Stimulated activated CD8-positive, alpha-beta memory T cell treated with anti-CD3 and anti-CD28 coated beads, Interleukin-15, amount 100 ng/mL, for 1 hour (primary cell): ENCODE measurements around the gene WDR86.

Experiments used
- DNase-seq: peaks from one replicate; pipeline ENCODE4 v3.0.0-alpha.2; 2020; ENCODE audit warnings: low read depth

The WDR86 gene

DNA sequence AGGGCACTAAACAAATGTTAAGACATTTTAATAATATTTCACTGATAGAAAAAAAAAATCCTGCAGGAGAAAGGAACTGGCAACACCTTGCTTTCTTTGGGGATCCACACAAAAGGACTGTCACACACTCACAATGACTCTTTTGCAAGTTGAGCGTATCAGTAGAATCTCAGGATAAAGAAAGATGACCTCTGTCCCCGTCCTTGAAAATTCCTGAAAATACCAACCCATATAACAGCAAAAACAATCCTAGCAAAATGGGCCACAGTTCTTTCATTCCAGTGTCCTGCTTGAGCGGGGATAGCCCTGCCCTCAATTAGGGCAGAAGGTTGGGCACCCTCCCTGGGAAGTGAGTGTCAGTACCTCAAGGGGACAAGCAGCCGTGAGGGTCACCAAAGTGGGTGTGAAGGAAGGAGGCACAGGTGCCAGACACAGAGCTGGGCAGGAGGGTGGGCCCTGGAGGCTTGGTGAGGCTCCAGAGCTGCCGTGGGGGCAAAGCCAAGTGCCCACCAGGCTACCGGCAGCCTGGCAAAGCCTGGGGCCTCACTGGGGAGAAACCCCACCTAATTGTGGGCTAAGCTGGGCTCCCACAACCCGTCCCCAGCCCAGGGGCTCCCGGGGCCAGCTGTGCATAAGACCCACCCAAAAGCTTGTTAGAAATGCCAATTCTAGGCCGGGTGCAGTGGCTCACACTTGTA, 2.8 kb downstream of the WDR86 start:
- no peak for DNase-seq

DNA sequence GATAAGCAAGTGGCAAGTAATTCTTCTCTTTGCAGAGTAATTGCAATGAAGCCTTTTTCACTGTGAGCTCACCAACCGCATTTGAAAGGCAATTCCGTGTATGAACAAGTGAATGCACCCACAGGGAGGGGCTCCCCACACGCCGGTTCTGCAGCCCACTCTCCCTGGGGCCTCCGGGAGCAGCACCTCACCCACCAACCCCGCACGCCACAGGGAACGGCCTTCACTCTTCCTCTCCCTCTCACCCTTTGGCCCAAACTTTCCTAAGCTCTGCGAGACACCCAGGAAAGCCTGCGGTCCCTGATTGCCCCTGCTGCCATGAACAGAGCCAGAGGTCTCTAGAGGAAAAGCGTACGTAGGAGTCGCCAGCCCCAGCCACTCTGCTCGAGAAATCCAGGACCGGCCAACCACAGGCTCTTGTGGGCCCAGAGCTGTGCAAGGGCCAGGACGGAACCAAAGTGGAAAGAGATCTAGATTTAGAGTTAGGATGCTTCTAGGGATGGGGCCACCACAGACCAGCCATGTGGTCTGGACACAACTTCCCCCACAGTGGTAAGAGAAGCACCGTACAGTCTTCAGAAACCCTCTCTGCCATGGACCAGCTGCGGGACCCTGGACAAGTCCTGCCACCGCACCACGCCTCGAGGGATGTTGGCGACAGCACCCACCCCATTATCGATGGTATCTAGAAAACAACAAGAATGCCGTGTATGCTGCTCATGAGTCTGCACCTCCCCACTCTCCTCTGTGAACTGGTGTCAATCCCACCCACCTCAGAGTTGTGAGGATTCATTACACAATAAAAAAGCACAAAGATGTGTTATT, 3.6 kb downstream of the WDR86 start:
- no peak for DNase-seq

GRCh38 chr7:151405588-151405987, 4.2 kb downstream of the WDR86 start:
- no peak for DNase-seq

DNA sequence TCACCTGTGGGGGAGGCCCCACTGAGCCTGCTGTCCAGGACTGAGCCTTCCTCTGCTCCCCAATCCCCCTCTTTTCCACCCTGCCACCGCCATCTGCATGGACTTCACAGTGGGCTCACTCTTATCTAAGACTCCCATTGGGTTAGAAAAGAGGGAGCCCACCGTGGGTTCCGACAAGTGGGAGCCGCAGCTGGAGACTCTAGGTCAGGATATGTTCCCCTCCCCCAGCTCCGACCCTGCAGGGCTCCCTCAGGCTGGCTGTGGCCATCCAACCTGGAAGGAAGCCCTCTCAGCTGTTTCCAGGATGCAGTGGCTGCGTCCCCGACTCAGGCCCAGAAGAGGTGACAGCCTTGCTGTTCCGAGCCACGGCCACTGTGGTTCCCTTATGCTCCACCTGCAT, 4.8 kb downstream of the WDR86 start:
- DNase-seq: no peak

DNA sequence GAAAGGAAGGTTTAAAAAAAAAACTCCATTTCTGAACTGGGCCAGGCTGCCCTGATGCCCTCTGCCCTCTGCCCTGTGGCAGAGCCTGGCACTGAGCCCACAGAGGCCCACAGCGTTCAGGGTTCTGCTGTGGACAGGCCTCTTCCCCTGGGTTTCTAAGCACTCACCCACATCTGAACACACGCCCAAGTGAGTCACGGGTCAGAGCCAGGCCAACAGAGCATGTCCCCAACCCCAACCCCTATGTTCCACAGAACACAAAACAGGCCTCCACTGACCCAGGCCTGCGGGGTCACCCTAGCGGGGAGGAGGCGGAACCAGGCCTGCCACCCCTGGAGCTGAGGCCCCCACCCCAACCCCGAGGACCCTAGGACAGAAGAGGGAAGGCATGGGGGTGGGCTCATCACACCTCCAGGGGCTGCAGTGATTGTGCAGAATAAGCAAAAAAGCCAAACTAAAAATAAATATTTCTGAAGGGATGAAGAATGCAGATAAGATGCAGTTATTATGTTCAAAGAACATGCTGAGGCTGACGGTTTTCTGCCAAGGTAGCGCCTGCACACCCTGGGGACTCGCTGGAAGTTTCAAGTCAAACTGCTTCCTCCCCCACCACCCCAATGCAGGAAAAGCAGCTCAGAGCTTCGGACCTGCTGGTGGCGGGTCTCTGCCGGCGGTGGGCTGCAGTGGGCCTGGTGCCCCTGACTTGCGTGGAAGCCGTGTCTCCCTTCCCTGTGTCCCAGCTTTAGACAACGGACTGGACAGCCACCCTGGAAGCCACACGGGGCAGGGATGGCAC, 5.4 kb downstream of the WDR86 start:
- no peak for DNase-seq

GRCh38 chr7:151403764-151404163, 6.1 kb downstream of the WDR86 start:
- no peak for DNase-seq

GRCh38 chr7:151402029-151402835, 7.6 kb downstream of the WDR86 start:
- DNase-seq: no peak

- no peak for DNase-seq
Observed at GRCh38 chr7:151400626-151401315, 9.1 kb downstream of the WDR86 start.

DNA sequence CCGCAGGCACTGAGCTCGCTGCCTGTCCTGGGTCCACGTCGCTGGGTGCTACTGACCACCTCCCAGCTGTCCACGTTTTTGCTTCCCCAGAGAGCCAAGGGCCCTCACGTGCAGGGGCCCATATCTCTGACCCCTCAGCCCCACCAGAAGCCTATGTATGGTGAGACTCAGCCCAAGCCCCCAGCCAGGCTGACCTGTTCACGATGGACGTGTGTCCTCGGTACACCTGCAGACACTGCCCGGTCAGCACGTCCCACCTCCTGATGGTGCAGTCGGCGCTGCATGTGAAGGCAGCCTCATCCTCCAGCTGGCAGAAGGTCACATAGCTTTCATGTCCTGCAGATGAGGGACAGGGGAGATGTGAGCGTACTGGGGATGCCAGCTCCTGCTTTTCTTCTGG, 9.9 kb downstream of the WDR86 start:
- DNase-seq: no peak

DNA sequence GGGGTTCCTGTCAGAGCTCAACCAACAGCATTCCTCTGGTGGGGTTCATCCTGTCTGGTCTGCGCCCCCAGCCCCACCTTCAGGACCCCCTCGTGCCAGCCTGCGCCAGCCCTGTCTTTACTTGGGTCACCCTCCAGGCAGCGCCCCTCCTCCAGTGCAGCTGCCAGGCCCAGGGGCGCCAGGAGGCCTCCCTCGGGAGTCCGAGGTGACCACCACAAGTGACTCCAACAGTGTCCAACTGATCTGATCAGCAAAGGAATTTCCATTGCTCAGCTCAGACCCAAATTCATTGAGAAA, 10.6 kb downstream of the WDR86 start:
- no peak for DNase-seq

DNA sequence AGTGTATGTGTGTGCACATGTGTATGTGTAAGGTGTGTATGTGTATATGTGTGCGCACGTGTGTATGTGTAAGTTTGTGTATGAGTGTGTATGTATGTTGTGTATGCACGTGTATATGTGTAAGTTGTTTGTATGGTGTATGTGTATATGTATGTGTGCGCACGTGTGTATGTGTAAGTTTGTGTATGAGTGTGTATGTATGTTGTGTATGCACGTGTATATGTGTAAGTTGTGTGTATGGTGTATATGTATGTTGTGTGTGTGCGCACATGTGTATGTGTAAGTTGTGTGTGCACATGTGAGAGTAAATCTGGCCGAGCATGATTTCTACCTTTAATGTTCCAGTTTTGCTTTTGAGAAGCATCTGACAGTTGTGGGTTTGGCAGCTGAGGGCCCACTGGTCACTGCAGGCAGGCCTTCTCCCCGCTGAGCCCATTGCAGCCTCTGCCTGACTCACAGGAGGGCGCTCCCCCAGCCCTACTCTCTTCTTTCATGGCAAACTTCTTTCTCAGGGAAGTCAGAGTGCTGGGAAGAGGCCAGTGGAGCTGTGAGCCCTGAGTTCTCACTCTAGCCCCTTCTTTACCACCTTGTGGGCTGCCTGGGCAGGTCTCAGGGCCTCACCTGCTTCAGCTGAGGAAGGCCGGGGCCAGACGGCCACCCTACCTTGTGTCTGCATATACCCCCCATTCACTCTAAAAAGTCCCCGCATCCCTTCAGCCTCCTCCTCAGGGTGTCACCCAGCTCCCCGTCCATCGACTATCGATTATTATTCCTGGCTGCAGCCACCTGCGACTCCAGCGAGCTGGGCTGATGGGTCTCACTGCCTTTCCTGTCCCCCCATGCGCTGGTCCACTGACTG, 11.2 kb downstream of the WDR86 start:
- no peak for DNase-seq

- no peak for DNase-seq
Observed at GRCh38 chr7:151397026-151397425, 12.8 kb downstream of the WDR86 start.

DNA sequence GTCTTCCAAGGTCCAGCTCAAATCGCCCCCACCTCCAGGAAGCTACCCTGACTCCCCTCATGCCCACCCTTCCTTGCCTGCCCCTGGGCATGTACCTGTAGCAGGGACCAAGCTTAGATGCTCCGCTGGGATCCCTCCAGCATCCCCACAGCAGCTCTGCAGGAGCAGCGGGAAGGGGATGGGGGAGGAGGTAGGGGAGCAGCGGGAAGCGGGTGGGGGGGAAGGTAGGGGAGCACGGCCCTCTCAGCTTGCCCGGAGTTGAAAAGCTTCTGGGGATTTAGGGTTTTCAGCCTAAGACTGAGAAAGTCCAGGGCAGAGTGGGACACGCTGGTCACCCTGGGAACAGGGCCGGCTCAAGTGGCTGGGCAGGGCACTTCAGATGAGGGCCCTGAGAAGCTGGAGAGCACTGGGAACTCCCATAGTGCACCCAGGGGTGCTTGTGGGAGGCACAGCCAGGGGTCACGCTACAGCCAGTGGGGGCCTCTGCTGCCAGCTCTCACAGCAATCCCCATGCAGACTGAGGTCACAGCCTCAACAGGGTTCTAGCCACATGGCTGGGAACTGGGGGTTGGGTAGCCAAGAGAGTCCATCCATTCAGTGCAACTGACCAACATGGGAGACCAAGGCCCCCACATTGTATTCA, 13.4 kb downstream of the WDR86 start:
- DNase-seq: no peak

DNA sequence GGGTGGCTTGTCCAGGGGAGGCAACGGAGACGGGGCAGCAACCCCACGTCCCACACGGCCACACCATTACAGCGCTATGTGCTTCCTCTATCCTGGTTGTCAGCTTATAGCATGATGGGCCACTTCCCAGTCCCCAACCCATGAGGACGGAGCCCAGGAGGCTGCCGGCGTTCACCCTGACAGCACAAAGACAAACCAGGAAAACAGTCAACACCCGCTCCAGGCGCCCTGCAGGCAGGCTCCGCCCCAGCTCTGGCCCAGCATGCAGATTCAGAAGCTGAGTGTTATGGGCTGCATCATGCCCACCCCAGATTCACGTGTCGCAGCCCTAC, 14.8 kb downstream of the WDR86 start:
- DNase-seq: no peak

DNA sequence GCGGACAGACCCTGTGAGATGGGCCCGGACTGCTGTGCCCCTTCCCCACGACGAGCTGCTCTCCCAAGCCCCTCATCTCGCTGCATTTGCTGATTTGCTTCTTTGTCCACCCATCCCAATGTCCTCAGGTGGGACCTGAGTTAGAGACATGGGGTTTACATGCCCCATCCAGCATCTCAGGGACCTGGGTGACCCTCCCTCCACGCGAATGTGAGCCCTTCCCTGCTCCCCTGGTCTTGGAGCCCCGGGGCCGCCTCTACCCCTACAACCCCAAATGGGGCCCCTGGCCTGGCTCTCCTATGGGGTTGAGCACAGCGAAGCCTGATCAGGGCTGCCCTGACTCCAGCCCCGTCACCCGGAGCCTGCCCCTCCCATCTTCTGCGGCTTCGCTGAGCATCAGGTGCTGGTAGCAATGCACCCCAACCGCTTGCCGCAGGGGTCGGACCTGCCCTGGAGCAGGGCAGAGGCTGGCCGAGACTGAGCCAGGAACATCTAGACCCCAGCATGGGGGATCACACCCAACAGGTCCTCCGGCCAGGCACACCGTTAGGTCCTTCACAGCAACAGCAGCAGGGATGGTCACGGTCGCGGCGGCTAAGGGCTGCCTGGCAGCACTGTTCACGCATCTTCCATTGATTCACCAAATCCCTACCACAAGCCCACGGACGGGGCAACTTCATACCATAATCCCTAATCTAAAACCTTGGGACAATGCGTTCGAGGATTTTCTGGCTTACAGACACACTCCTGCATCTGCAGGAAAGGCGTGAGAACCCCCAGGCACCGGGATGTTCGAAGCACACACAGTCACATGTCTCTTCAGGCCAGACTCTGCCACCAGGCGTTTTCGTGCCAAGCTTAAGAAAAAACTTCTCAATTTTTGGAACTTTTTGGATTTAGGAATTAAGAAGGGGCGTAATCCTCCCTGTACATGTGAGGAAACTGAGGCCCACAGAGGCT, 15.5 kb downstream of the WDR86 start:
- no peak for DNase-seq

DNA sequence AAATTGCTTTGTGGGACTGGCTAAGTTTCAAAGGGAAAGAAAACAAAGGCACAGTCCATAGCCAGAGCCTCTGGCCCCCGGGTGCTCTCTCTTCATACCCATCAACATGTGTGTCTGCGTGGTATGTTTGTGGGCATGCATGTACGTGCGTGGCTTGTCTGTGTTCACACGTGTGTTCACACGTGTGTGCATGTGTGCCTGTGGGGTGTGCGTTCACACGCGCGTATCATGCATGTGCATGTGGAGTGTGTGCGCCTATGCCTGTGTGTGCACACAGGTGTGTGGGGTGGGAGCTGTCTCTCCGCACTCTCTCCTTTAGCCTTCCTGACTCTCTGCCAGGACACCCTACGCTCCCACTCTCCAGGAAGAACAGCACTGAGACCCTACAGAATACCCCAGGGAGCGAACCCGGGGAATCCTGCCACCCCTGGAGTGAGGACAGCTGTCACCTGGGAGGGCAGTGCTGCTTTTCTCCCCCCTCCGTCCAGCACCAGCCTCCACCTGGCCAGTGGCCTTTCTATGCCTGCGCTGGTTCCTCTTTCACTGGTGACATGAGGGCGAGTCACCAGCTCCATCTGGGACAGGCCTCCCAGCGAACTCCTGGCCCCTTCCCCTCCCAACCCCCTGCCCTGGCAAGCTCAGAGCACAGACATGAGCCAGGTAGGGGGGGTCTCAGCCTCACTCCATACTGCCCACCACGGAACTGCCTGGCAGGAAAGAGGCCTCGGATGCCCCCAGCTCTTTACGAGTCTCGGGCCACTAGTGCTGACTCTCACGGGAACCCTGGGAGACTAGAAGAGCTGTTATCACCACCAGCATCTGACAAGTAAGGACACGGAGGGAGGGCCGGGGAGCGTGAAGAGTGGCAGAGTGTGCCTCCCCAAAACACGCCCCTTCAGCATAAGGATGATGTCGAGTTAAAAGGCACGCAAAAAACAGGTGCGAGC, 16.5 kb downstream of the WDR86 start:
- DNase-seq: no peak

DNA sequence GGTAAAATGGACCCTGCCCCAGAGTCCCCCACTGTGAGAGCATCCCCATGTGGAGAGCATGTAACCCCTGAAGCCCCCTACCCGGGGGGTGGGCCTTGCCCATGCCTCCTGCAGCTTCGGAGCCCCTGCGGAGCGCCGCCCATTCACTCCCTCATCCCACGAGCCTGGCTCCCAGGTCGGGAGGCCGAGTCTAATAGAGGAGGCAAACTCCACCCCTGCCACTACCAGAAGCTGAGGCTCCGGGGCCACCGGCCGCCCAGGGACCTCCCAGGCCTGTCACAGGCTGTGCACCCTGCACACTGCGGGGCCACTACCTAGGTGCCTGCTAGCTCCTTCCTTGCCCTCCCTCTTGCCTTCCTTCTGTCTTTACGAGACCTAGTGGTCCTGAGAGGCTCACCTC, 17.4 kb downstream of the WDR86 start:
- DNase-seq: no peak

DNA sequence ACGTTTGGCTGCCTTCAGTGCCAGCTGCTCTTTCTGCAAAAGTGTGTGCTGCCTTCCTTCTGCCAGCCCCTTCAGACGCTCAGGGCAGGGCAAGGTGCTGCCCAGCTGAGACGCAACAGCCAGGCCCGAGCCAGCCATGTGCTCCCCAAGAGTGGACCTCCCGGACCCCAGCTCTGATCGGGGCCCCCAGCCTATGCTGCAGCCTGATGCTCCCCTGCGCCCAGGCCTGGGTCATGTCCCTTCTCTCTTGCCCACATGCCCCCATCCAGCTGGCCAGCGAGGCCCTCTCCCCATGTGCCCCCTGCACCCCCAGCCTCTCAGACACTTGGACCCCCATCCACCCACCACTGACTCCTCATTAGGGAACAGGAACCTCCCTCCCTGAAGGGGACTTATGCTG, 17.8 kb downstream of the WDR86 start:
- no peak for DNase-seq
